Suprapubic skin (tissue), 4 donors: ENCODE data around the gene PDCD7.

Experiments
- EP300 ChIP-seq: sonication (generic); formaldehyde crosslinking; IDR thresholded peaks from one replicate; pipeline ENCODE4 v1.6.1; 2017; ENCODE audit warnings: antibody characterized with exemption
- POLR2A ChIP-seq, 2 donors: fragments of 450-650 bp; IDR thresholded peaks; one replicate each; pipeline ENCODE4 v1.6.1; 2017; ENCODE audit warnings: antibody characterized with exemption in 2 of 2, mild to moderate bottlenecking in 2 of 2, moderate library complexity in 2 of 2
- POLR2AphosphoS5 ChIP-seq, 3 donors: sonication (generic); formaldehyde crosslinking; IDR thresholded peaks; one replicate each; pipeline ENCODE4 v1.6.1; 2017; ENCODE audit warnings: antibody characterized with exemption in 3 of 3
- TF ChIP-seq, protein P1 (sequence below), 2 donors: fragments of 200-600 bp in 1 of 2; fragments of 450-650 bp in 1 of 2; sonication (generic) in 1 of 2; IDR thresholded peaks; one replicate each; pipeline ENCODE4 v1.5.1; 2016 to 2019; ENCODE audit warnings: antibody characterized with exemption in 2 of 2, mild to moderate bottlenecking in 1 of 2, moderate library complexity in 1 of 2

- TF ChIP-seq POLR2A (IDR thresholded peaks at IDR 0.05), result no peak
- TF ChIP-seq, protein P1, sequence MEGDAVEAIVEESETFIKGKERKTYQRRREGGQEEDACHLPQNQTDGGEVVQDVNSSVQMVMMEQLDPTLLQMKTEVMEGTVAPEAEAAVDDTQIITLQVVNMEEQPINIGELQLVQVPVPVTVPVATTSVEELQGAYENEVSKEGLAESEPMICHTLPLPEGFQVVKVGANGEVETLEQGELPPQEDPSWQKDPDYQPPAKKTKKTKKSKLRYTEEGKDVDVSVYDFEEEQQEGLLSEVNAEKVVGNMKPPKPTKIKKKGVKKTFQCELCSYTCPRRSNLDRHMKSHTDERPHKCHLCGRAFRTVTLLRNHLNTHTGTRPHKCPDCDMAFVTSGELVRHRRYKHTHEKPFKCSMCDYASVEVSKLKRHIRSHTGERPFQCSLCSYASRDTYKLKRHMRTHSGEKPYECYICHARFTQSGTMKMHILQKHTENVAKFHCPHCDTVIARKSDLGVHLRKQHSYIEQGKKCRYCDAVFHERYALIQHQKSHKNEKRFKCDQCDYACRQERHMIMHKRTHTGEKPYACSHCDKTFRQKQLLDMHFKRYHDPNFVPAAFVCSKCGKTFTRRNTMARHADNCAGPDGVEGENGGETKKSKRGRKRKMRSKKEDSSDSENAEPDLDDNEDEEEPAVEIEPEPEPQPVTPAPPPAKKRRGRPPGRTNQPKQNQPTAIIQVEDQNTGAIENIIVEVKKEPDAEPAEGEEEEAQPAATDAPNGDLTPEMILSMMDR (IDR thresholded peaks at IDR 0.05), result no peak
- TF ChIP-seq POLR2AphosphoS5 (IDR thresholded peaks at IDR 0.05), result no peak
- no peak for TF ChIP-seq EP300
These were observed 40.9 kb upstream of the PDCD7 start for GRCh38 chr15:65174509-65174908.
